ENCODE measurements around the gene KCNQ1. TPM values are rescaled to one million over a fixed set of nuclear protein-coding genes. Genes with fewer than 3 reads are reported as not detected.

KCNQ1 gene
- polyA plus RNA-seq, 1 of the 3 experiments (the other 2 are of a cell fraction) = 0.05 TPM

DNA sequence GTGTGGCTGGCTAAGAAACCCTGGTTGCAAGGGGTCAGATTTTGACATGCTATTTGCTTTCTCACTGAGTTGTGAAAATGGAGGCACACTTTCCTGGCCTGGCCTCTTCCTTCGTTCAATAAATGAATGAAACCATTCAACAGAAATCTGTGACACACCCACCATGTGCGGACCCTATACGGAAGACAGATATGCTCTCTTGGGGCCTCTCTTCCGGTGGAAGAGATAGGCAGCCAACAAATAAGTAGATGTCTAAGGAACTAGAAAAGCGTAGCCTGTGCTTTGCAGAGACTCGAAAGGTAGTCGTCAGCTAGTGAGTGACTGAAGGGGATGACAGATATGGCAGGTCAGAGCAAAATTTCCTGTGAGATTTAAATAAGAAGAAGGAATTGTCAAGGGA, 249.7 kb downstream of the KCNQ1 start:
- POLR2A ChIA-PET = no interaction called here
- Histone ChIP-seq H3K9me3 (no peaks in the 10 kb centered on the region), H3K27ac (ENCODE audit: low read depth in 2 of 2, low read length in 1 of 2) (no peak overlapping the region), H3K4me2 (no peak overlapping the region), H3K9ac (no peak overlapping the region), H3K36me3 (replicated peaks in 1 of 2; ENCODE audit: control insufficient read depth in 1 of 2, insufficient read depth in 2 of 2, low read length in 1 of 2) (no peaks in the 10 kb centered on the region), H3K27me3 (ENCODE audit: insufficient read depth) (no peaks in the 10 kb centered on the region), H3F3A (replicated peaks; ENCODE audit: insufficient read depth) (no peaks in the 10 kb centered on the region), H3K4me3 (ENCODE audit: low read depth in 2 of 2, low read length in 1 of 2) (no peak overlapping the region), H3K79me2 (ENCODE audit: insufficient read depth) (peaks cover 77% of the 10 kb centered on the region), H2AFZ (ENCODE audit: low read depth) (no peak overlapping the region), H3K9me2 (no peaks in the 10 kb centered on the region), H4K20me1 (ENCODE audit: insufficient read depth) (peaks cover 86% of the 10 kb centered on the region), H3K4me1 (ENCODE audit: control insufficient read depth in 1 of 2, insufficient read depth in 2 of 2, low read depth in 1 of 2, low read length in 1 of 2) (peaks cover 0 to 48% of the 10 kb centered on the region in 2 experiments; a peak in 1 of 4 replicates)
- TF ChIP-seq, protein P1, sequence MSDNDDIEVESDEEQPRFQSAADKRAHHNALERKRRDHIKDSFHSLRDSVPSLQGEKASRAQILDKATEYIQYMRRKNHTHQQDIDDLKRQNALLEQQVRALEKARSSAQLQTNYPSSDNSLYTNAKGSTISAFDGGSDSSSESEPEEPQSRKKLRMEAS (IDR thresholded peaks at IDR 0.05; ENCODE audit: low read depth) = no peak
- TF ChIP-seq TCF12 (IDR thresholded peaks at IDR 0.05) (no peak), FOXM1 (IDR thresholded peaks at IDR 0.05; ENCODE audit: low read depth) (no peak), GABPA (IDR thresholded peaks at IDR 0.05; ENCODE audit: low read depth) (no peak)
- WGBS (ENCODE audit: low lambda C conversion rate) = 74% methylated on average over 7 of the region's 7 CpGs
- CTCF ChIA-PET = interaction anchor here (0.6 to 3.5 kb wide), 4 partner anchors 22 to 383 kb away, joined by 3 to 19 read pairs (median 4); no protein-coding TSS in a partner anchor
- no peak for DNase-seq

DNA sequence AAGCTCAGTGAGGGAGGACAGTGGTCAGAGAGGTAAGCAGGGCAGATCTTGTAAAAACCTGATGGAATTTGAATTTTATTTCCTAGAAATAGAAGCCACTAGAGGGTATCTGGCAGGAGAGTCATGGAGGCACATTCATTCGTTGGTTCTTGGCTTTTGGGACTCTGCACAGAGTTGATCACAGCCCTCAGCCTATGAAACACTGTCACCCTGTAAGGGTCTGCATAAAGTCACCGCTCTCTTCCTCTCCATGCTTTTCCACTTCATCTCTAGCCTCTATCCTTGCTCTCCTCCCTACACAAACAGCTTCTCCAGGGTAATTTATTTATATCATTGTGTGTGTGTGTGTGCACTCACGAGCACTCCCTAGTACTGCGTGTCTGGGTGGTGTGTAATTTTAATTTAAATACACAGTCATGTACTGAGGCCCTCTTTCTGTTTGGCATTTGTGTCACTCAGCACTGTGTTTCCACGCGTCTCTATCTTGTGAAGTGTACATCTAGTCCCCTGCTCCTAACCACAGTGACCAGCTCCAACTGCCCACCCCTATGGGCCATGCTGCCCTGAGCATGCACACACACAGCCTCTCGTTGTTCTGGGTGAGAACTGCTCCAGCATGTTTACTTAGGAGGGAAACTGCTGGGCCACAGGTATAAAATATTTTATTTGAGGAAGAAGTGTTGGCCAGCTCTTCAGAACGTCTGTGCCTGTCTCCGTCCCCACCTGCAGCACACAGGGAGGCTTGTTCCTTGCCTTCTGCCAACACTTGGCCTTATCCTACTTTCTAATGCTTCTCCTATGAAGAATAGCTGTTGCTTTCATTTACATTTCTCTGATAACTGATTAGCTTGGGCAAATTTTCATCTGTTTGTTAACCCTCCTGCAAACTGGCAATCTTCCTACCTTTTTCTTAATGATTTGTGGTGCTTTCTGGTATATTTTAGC, 250.5 kb downstream of the KCNQ1 start:
- H3K4me1 ChIP-seq (ENCODE audit: control insufficient read depth in 1 of 2, insufficient read depth in 2 of 2, low read depth in 1 of 2, low read length in 1 of 2) = peaks cover 0 to 41% of the 10 kb centered on the region in 2 experiments; a peak in 1 of 4 replicates
- CTCF ChIA-PET = interaction anchor here (0.6 to 3.5 kb wide), 7 partner anchors 17 to 383 kb away, joined by 3 to 19 read pairs (median 3); no protein-coding TSS in a partner anchor
- WGBS (ENCODE audit: low lambda C conversion rate) = 74% methylated on average over 8 of the region's 9 CpGs
- H2AFZ ChIP-seq (ENCODE audit: low read depth) = no peak overlapping the region
- H3K27me3 ChIP-seq (ENCODE audit: insufficient read depth) = no peaks in the 10 kb centered on the region
- H3K9ac ChIP-seq = no peak overlapping the region
- no peaks in the 10 kb centered on the region for H3K36me3 ChIP-seq (replicated peaks in 1 of 2; ENCODE audit: control insufficient read depth in 1 of 2, insufficient read depth in 2 of 2, low read length in 1 of 2)
- DNase-seq = no peak
- peaks cover 80% of the 10 kb centered on the region for H4K20me1 ChIP-seq (ENCODE audit: insufficient read depth)
- H3K4me3 ChIP-seq (ENCODE audit: low read depth in 2 of 2, low read length in 1 of 2) = no peak overlapping the region
- no peaks in the 10 kb centered on the region for H3K9me2 ChIP-seq
- POLR2A ChIA-PET = no interaction called here
- no peak overlapping the region for H3K27ac ChIP-seq (ENCODE audit: low read depth in 2 of 2, low read length in 1 of 2)
- no peaks in the 10 kb centered on the region for H3F3A ChIP-seq (replicated peaks; ENCODE audit: insufficient read depth)
- TF ChIP-seq TAF1 (IDR thresholded peaks at IDR 0.05; ENCODE audit: borderline replicate concordance, low read depth, low read length) (no peak), TCF12 (IDR thresholded peaks at IDR 0.05) (no peak), ELF1 (IDR thresholded peaks at IDR 0.05) (no peak), RAD21 (IDR thresholded peaks at IDR 0.05; ENCODE audit: low read length) (no peak), EP300 (IDR thresholded peaks at IDR 0.05; ENCODE audit: borderline replicate concordance in 1 of 2, low read depth in 1 of 2, low read length in 1 of 2) (no peak), MEF2A (IDR thresholded peaks at IDR 0.05; ENCODE audit: borderline replicate concordance, low read depth) (no peak), NFIC (IDR thresholded peaks at IDR 0.05; ENCODE audit: borderline replicate concordance) (no peak), JUND (IDR thresholded peaks at IDR 0.05) (no peak), YY1 (IDR thresholded peaks at IDR 0.05; ENCODE audit: low read depth) (no peak)
- TF ChIP-seq, protein P2, sequence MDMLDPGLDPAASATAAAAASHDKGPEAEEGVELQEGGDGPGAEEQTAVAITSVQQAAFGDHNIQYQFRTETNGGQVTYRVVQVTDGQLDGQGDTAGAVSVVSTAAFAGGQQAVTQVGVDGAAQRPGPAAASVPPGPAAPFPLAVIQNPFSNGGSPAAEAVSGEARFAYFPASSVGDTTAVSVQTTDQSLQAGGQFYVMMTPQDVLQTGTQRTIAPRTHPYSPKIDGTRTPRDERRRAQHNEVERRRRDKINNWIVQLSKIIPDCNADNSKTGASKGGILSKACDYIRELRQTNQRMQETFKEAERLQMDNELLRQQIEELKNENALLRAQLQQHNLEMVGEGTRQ (IDR thresholded peaks at IDR 0.05; ENCODE audit: borderline replicate concordance, low read depth, low read length) = no peak
- TF ChIP-seq, protein P3, sequence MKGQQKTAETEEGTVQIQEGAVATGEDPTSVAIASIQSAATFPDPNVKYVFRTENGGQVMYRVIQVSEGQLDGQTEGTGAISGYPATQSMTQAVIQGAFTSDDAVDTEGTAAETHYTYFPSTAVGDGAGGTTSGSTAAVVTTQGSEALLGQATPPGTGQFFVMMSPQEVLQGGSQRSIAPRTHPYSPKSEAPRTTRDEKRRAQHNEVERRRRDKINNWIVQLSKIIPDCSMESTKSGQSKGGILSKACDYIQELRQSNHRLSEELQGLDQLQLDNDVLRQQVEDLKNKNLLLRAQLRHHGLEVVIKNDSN (IDR thresholded peaks at IDR 0.05; ENCODE audit: borderline replicate concordance, low read depth) = no peak
- TF ChIP-seq, protein P4, sequence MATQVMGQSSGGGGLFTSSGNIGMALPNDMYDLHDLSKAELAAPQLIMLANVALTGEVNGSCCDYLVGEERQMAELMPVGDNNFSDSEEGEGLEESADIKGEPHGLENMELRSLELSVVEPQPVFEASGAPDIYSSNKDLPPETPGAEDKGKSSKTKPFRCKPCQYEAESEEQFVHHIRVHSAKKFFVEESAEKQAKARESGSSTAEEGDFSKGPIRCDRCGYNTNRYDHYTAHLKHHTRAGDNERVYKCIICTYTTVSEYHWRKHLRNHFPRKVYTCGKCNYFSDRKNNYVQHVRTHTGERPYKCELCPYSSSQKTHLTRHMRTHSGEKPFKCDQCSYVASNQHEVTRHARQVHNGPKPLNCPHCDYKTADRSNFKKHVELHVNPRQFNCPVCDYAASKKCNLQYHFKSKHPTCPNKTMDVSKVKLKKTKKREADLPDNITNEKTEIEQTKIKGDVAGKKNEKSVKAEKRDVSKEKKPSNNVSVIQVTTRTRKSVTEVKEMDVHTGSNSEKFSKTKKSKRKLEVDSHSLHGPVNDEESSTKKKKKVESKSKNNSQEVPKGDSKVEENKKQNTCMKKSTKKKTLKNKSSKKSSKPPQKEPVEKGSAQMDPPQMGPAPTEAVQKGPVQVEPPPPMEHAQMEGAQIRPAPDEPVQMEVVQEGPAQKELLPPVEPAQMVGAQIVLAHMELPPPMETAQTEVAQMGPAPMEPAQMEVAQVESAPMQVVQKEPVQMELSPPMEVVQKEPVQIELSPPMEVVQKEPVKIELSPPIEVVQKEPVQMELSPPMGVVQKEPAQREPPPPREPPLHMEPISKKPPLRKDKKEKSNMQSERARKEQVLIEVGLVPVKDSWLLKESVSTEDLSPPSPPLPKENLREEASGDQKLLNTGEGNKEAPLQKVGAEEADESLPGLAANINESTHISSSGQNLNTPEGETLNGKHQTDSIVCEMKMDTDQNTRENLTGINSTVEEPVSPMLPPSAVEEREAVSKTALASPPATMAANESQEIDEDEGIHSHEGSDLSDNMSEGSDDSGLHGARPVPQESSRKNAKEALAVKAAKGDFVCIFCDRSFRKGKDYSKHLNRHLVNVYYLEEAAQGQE (IDR thresholded peaks at IDR 0.05; ENCODE audit: low read depth, low read length) = no peak
- TF ChIP-seq, protein P1 (IDR thresholded peaks at IDR 0.05; ENCODE audit: low read depth) = no peak
- H3K4me2 ChIP-seq = no peak overlapping the region
- no peaks in the 10 kb centered on the region for H3K9me3 ChIP-seq
- peaks cover 75% of the 10 kb centered on the region for H3K79me2 ChIP-seq (ENCODE audit: insufficient read depth)

All from SK-N-SH (cell line).